HepG2 (cell line): ENCODE results near the gene SIX4. TPM values are rescaled to one million over a fixed set of nuclear protein-coding genes. Genes with fewer than 3 reads are reported as not detected.

Experiments used
- ATF7 ChIP-seq, 2 experiments: fragments of 450-650 bp in 1 of 2; sonication (generic) in 1 of 2; formaldehyde crosslinking in 1 of 2; IDR thresholded peaks; 2 replicates each; pipeline versions ENCODE4 v1.4.0 to v1.6.1; 2016 to 2020; ENCODE audit warnings: antibody characterized with exemption in 1 of 2, mild to moderate bottlenecking in 1 of 2, missing genetic modification reagents in 1 of 2
- CHCHD3 ChIP-seq: sonication (generic); formaldehyde crosslinking; IDR thresholded peaks from 2 replicates; pipeline ENCODE4 v1.8.0; 2022; ENCODE audit warnings: mild to moderate bottlenecking, missing genetic modification reagents, moderate library complexity
- DR1 ChIP-seq: sonication (generic); formaldehyde crosslinking; IDR thresholded peaks from 2 replicates; pipeline ENCODE4 v1.8.0; 2021; ENCODE audit warnings: mild to moderate bottlenecking, missing genetic modification reagents, inconsistent platforms
- FLYWCH1 ChIP-seq: sonication (generic); formaldehyde crosslinking; IDR thresholded peaks from 2 replicates; pipeline ENCODE4 v1.8.1; 2023; ENCODE audit warnings: mild to moderate bottlenecking, missing genetic modification reagents
- FOXO4 ChIP-seq: sonication (generic); formaldehyde crosslinking; conservative IDR thresholded peaks from 2 replicates; pipeline ENCODE4 v1.8.1; 2023; ENCODE audit warnings: missing genetic modification reagents
- ISL2 ChIP-seq: sonication (generic); formaldehyde crosslinking; IDR thresholded peaks from 2 replicates; pipeline ENCODE4 v1.5.0; 2020; ENCODE audit warnings: missing genetic modification reagents
- MTA3 ChIP-seq: sonication (generic); formaldehyde crosslinking; IDR thresholded peaks from 2 replicates; pipeline ENCODE4 v1.4.0; 2020; ENCODE audit warnings: missing genetic modification reagents
- MXD4 ChIP-seq: IDR thresholded peaks from 2 replicates; pipeline ENCODE4 v1.6.1; 2016; ENCODE audit warnings: mild to moderate bottlenecking, missing biosample characterization, missing genetic modification reagents
- ZBTB37 ChIP-seq: sonication (generic); formaldehyde crosslinking; IDR thresholded peaks from 2 replicates; pipeline ENCODE4 v1.4.0; 2020; ENCODE audit warnings: mild to moderate bottlenecking, missing genetic modification reagents
- ZBTB46 ChIP-seq: sonication (generic); formaldehyde crosslinking; IDR thresholded peaks from 2 replicates; pipeline ENCODE4 v1.4.0; 2020; ENCODE audit warnings: mild to moderate bottlenecking, missing genetic modification reagents, borderline replicate concordance
- ZNF256 ChIP-seq: sonication (generic); formaldehyde crosslinking; conservative IDR thresholded peaks from 2 replicates; pipeline ENCODE4 v1.4.0; 2020; ENCODE audit warnings: missing genetic modification reagents
- ZNF766 ChIP-seq: sonication (generic); formaldehyde crosslinking; IDR thresholded peaks from 2 replicates; pipeline ENCODE4 v1.5.0; 2020; ENCODE audit warnings: missing genetic modification reagents, borderline replicate concordance
- ZNF782 ChIP-seq: sonication (generic); formaldehyde crosslinking; IDR thresholded peaks from 2 replicates; pipeline ENCODE4 v1.4.0; 2020; ENCODE audit warnings: missing genetic modification reagents, mild to moderate bottlenecking, borderline replicate concordance
- polyA plus RNA-seq, 8 experiments: library from polyadenylated mRNA; depleted of rRNA in 3 of 8; stranded (reverse) in 7 of 8; unstranded in 1 of 8; fragments of >200 nt; fragmentation: Illumina TruSeq in 4 of 8; extraction: Trizol in 4 of 8; gene quantifications; 2 replicates each; pipeline versions ENCODE4 v1.2.1 to v1.2.3, GENCODE V29; 2011 to 2016; ENCODE audit warnings: low read depth in 4 of 8, missing spikeins in 1 of 8, mixed read lengths in 1 of 8; ENCODE audit not compliant: insufficient read depth in 1 of 8
- total RNA-seq, 5 experiments: library from RNA; depleted of rRNA; stranded (reverse); fragments of >200 nt; fragmentation: Illumina TruSeq; extraction: Trizol; gene quantifications; 2 replicates each; pipeline ENCODE4 v1.2.3, GENCODE V29; 2016; ENCODE audit warnings: low read depth in 1 of 5
- TF ChIP-seq, protein P1 (sequence below): sonication (generic); formaldehyde crosslinking; IDR thresholded peaks from 2 replicates; pipeline ENCODE4 v1.4.0; 2020; ENCODE audit warnings: missing genetic modification reagents
- TF ChIP-seq, protein P2 (sequence below): sonication (generic); formaldehyde crosslinking; IDR thresholded peaks from 2 replicates; pipeline ENCODE4 v1.4.0; 2020; ENCODE audit warnings: missing genetic modification reagents

The SIX4 gene
- total and polyA plus RNA-seq, 2 of the 13 experiments (the other 11 are each of a cell fraction or from before 2014, with no cell fraction given), result 5.0 to 6.0 TPM

- TF ChIP-seq, protein P1, sequence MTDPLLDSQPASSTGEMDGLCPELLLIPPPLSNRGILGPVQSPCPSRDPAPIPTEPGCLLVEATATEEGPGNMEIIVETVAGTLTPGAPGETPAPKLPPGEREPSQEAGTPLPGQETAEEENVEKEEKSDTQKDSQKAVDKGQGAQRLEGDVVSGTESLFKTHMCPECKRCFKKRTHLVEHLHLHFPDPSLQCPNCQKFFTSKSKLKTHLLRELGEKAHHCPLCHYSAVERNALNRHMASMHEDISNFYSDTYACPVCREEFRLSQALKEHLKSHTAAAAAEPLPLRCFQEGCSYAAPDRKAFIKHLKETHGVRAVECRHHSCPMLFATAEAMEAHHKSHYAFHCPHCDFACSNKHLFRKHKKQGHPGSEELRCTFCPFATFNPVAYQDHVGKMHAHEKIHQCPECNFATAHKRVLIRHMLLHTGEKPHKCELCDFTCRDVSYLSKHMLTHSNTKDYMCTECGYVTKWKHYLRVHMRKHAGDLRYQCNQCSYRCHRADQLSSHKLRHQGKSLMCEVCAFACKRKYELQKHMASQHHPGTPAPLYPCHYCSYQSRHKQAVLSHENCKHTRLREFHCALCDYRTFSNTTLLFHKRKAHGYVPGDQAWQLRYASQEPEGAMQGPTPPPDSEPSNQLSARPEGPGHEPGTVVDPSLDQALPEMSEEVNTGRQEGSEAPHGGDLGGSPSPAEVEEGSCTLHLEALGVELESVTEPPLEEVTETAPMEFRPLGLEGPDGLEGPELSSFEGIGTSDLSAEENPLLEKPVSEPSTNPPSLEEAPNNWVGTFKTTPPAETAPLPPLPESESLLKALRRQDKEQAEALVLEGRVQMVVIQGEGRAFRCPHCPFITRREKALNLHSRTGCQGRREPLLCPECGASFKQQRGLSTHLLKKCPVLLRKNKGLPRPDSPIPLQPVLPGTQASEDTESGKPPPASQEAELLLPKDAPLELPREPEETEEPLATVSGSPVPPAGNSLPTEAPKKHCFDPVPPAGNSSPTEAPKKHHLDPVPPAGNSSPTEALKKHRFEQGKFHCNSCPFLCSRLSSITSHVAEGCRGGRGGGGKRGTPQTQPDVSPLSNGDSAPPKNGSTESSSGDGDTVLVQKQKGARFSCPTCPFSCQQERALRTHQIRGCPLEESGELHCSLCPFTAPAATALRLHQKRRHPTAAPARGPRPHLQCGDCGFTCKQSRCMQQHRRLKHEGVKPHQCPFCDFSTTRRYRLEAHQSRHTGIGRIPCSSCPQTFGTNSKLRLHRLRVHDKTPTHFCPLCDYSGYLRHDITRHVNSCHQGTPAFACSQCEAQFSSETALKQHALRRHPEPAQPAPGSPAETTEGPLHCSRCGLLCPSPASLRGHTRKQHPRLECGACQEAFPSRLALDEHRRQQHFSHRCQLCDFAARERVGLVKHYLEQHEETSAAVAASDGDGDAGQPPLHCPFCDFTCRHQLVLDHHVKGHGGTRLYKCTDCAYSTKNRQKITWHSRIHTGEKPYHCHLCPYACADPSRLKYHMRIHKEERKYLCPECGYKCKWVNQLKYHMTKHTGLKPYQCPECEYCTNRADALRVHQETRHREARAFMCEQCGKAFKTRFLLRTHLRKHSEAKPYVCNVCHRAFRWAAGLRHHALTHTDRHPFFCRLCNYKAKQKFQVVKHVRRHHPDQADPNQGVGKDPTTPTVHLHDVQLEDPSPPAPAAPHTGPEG (CRISPR knock-in tag), result no peak; the same call in 1 of the 2 replicates
- TF ChIP-seq ISL2 (CRISPR knock-in tag) (peak; percentile 67; the same call in 1 of the 2 replicates), CHCHD3 (CRISPR knock-in tag) (0 out of 2 replicates have a peak, but pooled peaks have one; percentile 68), FLYWCH1 (CRISPR knock-in tag) (0 out of 2 replicates have a peak, but pooled peaks have one; percentile 58), ATF7 (IDR thresholded peaks at IDR 0.05) (no peak), ATF7 (CRISPR knock-in tag; IDR thresholded peaks at IDR 0.05) (peak; percentile 39; the same call in 1 of the 2 replicates), ZBTB46 (CRISPR knock-in tag) (no peak), ZNF766 (no peak), MXD4 (CRISPR knock-in tag) (0 out of 2 replicates have a peak, but pooled peaks have one; percentile 45), MTA3 (CRISPR knock-in tag) (no peak), ZBTB37 (CRISPR knock-in tag) (no peak; the same call in none of the 2 replicates), ZNF256 (CRISPR knock-in tag) (0 out of 2 replicates have a peak, but pooled peaks have one; percentile 58), ZNF782 (peak; percentile 74; the same call in 1 of the 2 replicates), FOXO4 (CRISPR knock-in tag) (0 out of 2 replicates have a peak, but pooled peaks have one; percentile 71), DR1 (CRISPR knock-in tag) (no peak)
- TF ChIP-seq, protein P2, sequence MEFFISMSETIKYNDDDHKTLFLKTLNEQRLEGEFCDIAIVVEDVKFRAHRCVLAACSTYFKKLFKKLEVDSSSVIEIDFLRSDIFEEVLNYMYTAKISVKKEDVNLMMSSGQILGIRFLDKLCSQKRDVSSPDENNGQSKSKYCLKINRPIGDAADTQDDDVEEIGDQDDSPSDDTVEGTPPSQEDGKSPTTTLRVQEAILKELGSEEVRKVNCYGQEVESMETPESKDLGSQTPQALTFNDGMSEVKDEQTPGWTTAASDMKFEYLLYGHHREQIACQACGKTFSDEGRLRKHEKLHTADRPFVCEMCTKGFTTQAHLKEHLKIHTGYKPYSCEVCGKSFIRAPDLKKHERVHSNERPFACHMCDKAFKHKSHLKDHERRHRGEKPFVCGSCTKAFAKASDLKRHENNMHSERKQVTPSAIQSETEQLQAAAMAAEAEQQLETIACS (CRISPR knock-in tag), result no peak
These were observed 10.5 kb upstream of the SIX4 start, which contains the start of gene MNAT1 (continued) for GRCh38 chr14:60734465-60735242.
